Peyer's patch (tissue), 4 donors: ENCODE measurements around the gene ARHGAP15. TPM values are rescaled to one million over a fixed set of nuclear protein-coding genes. Genes with fewer than 3 reads are reported as not detected.

Source experiments
- DNase-seq, 3 donors: peaks; one replicate each; pipeline ENCODE4 v3.0.0-alpha.2; 2017 to 2019
- H3K27ac ChIP-seq, 4 donors: fragments of 200-600 bp; sonication (generic); one replicate each; pipeline ENCODE4 v1.5.1; 2016 to 2019
- H3K27me3 ChIP-seq, 2 donors: fragments of 200-600 bp; sonication (generic); one replicate each; pipeline ENCODE4 v1.5.1; 2019
- H3K36me3 ChIP-seq, 3 donors: fragments of 200-600 bp; sonication (generic); one replicate each; pipeline ENCODE4 v1.5.1; 2016 to 2019
- H3K4me1 ChIP-seq, 4 donors: fragments of 200-600 bp; sonication (generic); one replicate each; pipeline ENCODE4 v1.5.1; 2016 to 2019
- H3K4me3 ChIP-seq, 4 donors: fragments of 200-600 bp; sonication (generic); 1 replicate in 3 of 4; 2 replicates in 1 of 4; pipeline ENCODE4 v1.5.1; 2016 to 2019; ENCODE audit warnings: mild to moderate bottlenecking in 1 of 4
- H3K9me3 ChIP-seq, 4 donors: fragments of 200-600 bp; sonication (generic); one replicate each; pipeline ENCODE4 v1.5.1; 2016 to 2019; ENCODE audit warnings: mild to moderate bottlenecking in 1 of 4
- CTCF ChIP-seq, 6 experiments: fragments of 450-650 bp in 4 of 6; fragments of 200-600 bp in 2 of 6; sonication (generic) in 1 of 6; IDR thresholded peaks; one replicate each; pipeline ENCODE4 v1.5.1; 2017 to 2019; ENCODE audit warnings: antibody characterized with exemption in 6 of 6, mild to moderate bottlenecking in 3 of 6, moderate library complexity in 1 of 6
- POLR2A ChIP-seq, 2 donors: fragments of 450-650 bp; IDR thresholded peaks; one replicate each; pipeline ENCODE4 v1.5.1; 2017; ENCODE audit warnings: antibody characterized with exemption in 2 of 2, mild to moderate bottlenecking in 2 of 2, moderate library complexity in 2 of 2
- total RNA-seq, 4 donors: library from RNA; depleted of rRNA; stranded (reverse); fragments of >200 nt; gene quantifications; one replicate each; pipeline ENCODE4 v1.1.0, GENCODE V29; 2016

ARHGAP15 gene
- total RNA-seq, 4 donors from 2014 or later: 6.7 to 203 (median 12.5) TPM

- Histone ChIP-seq H3K4me3 (no peak overlapping the region), H3K9me3 (no peaks in the 10 kb centered on the region), H3K4me1 (no peaks in the 10 kb centered on the region), H3K27ac (no peak overlapping the region), H3K27me3 (no peaks in the 10 kb centered on the region), H3K36me3 (no peaks in the 10 kb centered on the region)
- DNase-seq: no peak
- TF ChIP-seq CTCF (IDR thresholded peaks at IDR 0.05) (no peak), POLR2A (IDR thresholded peaks at IDR 0.05) (no peak)
Observed at GRCh38 chr2:143698888-143699570, 569.8 kb downstream of the ARHGAP15 start.

DNA sequence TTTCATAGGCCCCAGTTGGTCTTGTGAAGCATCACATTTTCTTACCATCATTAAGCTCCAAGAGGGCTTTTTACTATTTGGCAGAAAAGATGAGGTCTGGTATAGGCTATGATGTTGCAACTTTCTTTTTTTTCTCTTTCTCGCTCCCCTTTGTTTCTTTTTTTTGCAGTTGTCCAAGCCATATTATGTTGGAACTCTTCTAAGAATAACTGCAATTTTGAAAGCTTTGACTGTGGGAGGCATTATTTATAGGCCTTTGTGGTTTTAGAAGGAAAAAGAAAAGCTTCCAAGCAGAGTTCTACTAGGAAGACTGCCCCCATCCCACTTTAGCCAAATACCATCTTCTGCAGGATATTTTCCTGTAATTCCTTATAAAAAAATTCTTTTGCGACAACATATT is 571.6 kb downstream of the ARHGAP15 start:
- H3K27ac ChIP-seq: no peak overlapping the region
- no peaks in the 10 kb centered on the region for H3K4me1 ChIP-seq
- H3K4me3 ChIP-seq: no peak overlapping the region
- no peaks in the 10 kb centered on the region for H3K36me3 ChIP-seq
- TF ChIP-seq POLR2A (IDR thresholded peaks at IDR 0.05) (no peak), CTCF (IDR thresholded peaks at IDR 0.05) (no peak)
- no peaks in the 10 kb centered on the region for H3K27me3 ChIP-seq
- no peak for DNase-seq
- H3K9me3 ChIP-seq: no peaks in the 10 kb centered on the region

- no peak for TF ChIP-seq CTCF (IDR thresholded peaks at IDR 0.05)
- TF ChIP-seq POLR2A (IDR thresholded peaks at IDR 0.05): no peak
- DNase-seq: no peak
- Histone ChIP-seq H3K4me1 (no peaks in the 10 kb centered on the region), H3K36me3 (no peaks in the 10 kb centered on the region), H3K27me3 (no peaks in the 10 kb centered on the region), H3K27ac (no peak overlapping the region), H3K9me3 (no peaks in the 10 kb centered on the region), H3K4me3 (no peak overlapping the region)
Observed at GRCh38 chr2:143701785-143702184, 572.6 kb downstream of the ARHGAP15 start.

DNA sequence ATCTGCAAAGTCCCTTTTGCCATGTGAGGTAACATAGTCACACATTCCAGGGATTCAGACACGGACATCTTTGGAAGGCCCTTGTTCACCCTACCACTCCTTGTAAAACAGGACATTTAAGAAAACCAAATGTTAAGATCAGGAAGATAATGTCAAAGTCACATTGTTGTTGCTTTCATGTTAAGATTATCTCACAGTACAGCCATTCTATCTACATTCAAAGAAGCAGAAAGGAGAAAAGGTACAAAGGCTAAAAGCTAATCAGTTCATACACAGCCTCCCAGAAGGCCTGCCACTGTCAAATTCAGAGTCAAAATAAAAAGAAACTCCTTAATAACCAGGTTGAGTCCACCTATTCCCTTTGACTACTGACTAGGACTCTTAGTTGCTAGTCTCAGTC is 573.7 kb downstream of the ARHGAP15 start:
- Histone ChIP-seq H3K27ac (no peak overlapping the region), H3K4me3 (no peak overlapping the region), H3K9me3 (no peaks in the 10 kb centered on the region), H3K36me3 (no peaks in the 10 kb centered on the region), H3K4me1 (no peaks in the 10 kb centered on the region), H3K27me3 (no peaks in the 10 kb centered on the region)
- no peak for TF ChIP-seq CTCF (IDR thresholded peaks at IDR 0.05)
- TF ChIP-seq POLR2A (IDR thresholded peaks at IDR 0.05): no peak
- no peak for DNase-seq

DNA sequence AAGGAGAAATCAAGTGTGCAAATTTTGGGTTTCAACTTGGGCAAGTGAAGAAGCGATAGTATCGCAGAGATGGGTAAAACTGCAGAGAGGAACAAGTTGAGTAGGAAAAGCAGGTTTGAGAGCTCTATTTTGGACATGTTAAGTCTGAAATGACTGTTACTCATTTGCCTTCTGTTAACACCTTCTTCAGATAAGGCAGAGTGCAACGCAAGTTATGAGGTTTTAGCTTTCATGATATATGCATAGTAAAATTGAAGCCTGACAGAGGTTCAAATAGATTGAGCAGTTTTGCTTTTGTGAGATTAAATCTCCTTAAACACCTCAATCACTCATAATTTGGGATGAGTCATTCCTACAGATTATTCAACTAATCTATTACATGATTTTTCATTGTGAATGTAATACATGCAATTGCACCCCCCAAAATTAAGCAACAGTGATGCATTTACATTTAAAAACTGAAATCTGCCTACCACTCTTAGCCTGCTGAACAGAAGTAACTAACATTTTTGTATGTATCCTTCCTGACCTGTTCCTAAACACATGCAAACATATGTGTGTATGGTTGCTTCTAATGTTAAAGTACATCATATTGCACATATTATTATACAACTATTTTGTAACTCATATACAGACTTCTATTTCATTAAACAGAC is 575.4 kb downstream of the ARHGAP15 start:
- Histone ChIP-seq H3K27me3 (no peaks in the 10 kb centered on the region), H3K4me3 (no peak overlapping the region), H3K4me1 (no peaks in the 10 kb centered on the region), H3K9me3 (no peaks in the 10 kb centered on the region), H3K36me3 (no peaks in the 10 kb centered on the region), H3K27ac (no peak overlapping the region)
- DNase-seq: no peak
- TF ChIP-seq CTCF (IDR thresholded peaks at IDR 0.05) (no peak), POLR2A (IDR thresholded peaks at IDR 0.05) (no peak)
